Lung (tissue), 12 donors: Measurements from ENCODE around the gene FBXO38. TPM values are rescaled to one million over a fixed set of nuclear protein-coding genes. Genes with fewer than 3 reads are reported as not detected.

Experiments
- ATAC-seq: fragments of 200-7000 bp; cut with Tn5 transposase; one replicate; pipeline ENCODE4 v1.9.1; 2020; ENCODE audit warnings: moderate number of reproducible peaks; ENCODE audit not compliant: insufficient read depth, low FRiP score
- DNase-seq, 3 donors: peaks; one replicate each; pipeline ENCODE4 v3.0.0-alpha.2; 2013 to 2017
- H3K27ac ChIP-seq, 2 donors: one replicate each; pipeline ENCODE4 v1.5.1; 2013; ENCODE audit warnings: mild to moderate bottlenecking in 2 of 2, moderate library complexity in 2 of 2, control low read depth in 1 of 2, inconsistent platforms in 1 of 2, low read depth in 1 of 2, low read length in 1 of 2
- H3K27me3 ChIP-seq, 3 donors: one replicate each; pipeline ENCODE4 v1.5.1; 2013; ENCODE audit warnings: low read length in 2 of 3; ENCODE audit not compliant: control insufficient read depth in 3 of 3, insufficient read depth in 3 of 3
- H3K36me3 ChIP-seq, 4 donors: one replicate each; pipeline ENCODE4 v1.5.1; 2013; ENCODE audit warnings: low read length in 4 of 4, mild to moderate bottlenecking in 1 of 4, moderate library complexity in 1 of 4; ENCODE audit not compliant: control insufficient read depth in 4 of 4, insufficient read depth in 4 of 4
- H3K4me1 ChIP-seq, 5 donors: one replicate each; pipeline ENCODE4 v1.5.1; 2013; ENCODE audit warnings: low read length in 5 of 5, mild to moderate bottlenecking in 2 of 5, moderate library complexity in 1 of 5; ENCODE audit not compliant: control insufficient read depth in 5 of 5, insufficient read depth in 5 of 5
- H3K4me3 ChIP-seq: one replicate; pipeline ENCODE4 v1.5.1; 2013; ENCODE audit warnings: mild to moderate bottlenecking, control low read depth, moderate library complexity
- H3K9ac ChIP-seq, 2 donors: one replicate each; pipeline ENCODE4 v1.5.1; 2013; ENCODE audit warnings: low read length in 2 of 2, control low read depth in 1 of 2; ENCODE audit not compliant: insufficient read depth in 1 of 2
- H3K9me3 ChIP-seq, 4 donors: one replicate each; pipeline ENCODE4 v1.5.1; 2013; ENCODE audit warnings: low read length in 3 of 4, mild to moderate bottlenecking in 1 of 4, moderate library complexity in 1 of 4; ENCODE audit not compliant: control insufficient read depth in 4 of 4, insufficient read depth in 3 of 4
- CTCF ChIP-seq: IDR thresholded peaks from 2 replicates; pipeline ENCODE4 v1.5.1; 2012; ENCODE audit warnings: mild to moderate bottlenecking; ENCODE audit errors: control extremely low read depth, extremely low read depth
- WGBS, 2 donors: extraction: QIAGEN DNeasy Blood & Tissue Kit; methylation state at CpG; one replicate each; pipeline ENCODE4 v1.1.7; 2013; 5-methylcytosine and 5-hydroxymethylcytosine counted together
- polyA plus RNA-seq, 2 donors: library from polyadenylated mRNA; stranded (reverse); fragments of 200-250 nt; gene quantifications; one replicate each; pipeline ENCODE4 v1.2.1, GENCODE V29; 2013
- total RNA-seq, 2 donors: library from RNA; depleted of rRNA in 1 of 2; stranded (reverse); fragments of >200 nt in 1 of 2; gene quantifications; one replicate each; pipeline ENCODE4 v1.2.1, GENCODE V29; 2014 to 2021
- donor health status: control.
- donor health status: control.
- donor health status: Bipolar disorder and iron deficiency.
- donor health status: healthy.
- donor health status: DM: yes; HTN: yes; CAD: no.

The FBXO38 gene
- total and polyA plus RNA-seq, 4 donors, result 18.5 to 77.2 (median 41.7) TPM

- DNase-seq (no peak), ATAC-seq (no peak)
- H3K4me1 ChIP-seq, result no peaks in the 10 kb centered on the region
- H3K27me3 ChIP-seq, result no peaks in the 10 kb centered on the region
- H3K9ac ChIP-seq, result no peak overlapping the region
- no peak overlapping the region for H3K27ac ChIP-seq
- WGBS, 2 donors, result 92 to 93% methylated on average over 2 of the region's 2 CpGs
- peaks cover 0 to 2% (median 0%) of the 10 kb centered on the region in 4 donors for H3K9me3 ChIP-seq
- no peak for TF ChIP-seq CTCF
- peaks cover 0 to 1% (median 0%) of the 10 kb centered on the region in 4 donors for H3K36me3 ChIP-seq
- H3K4me3 ChIP-seq, result no peak overlapping the region
Observed at GRCh38 chr5:148342371-148343045, 41.2 kb upstream of the FBXO38 start.

GRCh38 chr5:148343046-148343407, 40.7 kb upstream of the FBXO38 start:
- no peaks in the 10 kb centered on the region for H3K27me3 ChIP-seq
- no peaks in the 10 kb centered on the region for H3K4me1 ChIP-seq
- ATAC-seq (no peak), DNase-seq (no peak)
- H3K9me3 ChIP-seq, result peaks cover 0 to 2% (median 0%) of the 10 kb centered on the region in 4 donors
- H3K27ac ChIP-seq, result no peak overlapping the region
- no peak overlapping the region for H3K4me3 ChIP-seq
- H3K36me3 ChIP-seq, result peaks cover 0 to 1% (median 0%) of the 10 kb centered on the region in 4 donors
- 79 to 93% methylated on average over 2 of the region's 2 CpGs for WGBS, 2 donors
- H3K9ac ChIP-seq, result no peak overlapping the region
- TF ChIP-seq CTCF, result no peak

GRCh38 chr5:148343603-148344487, 39.9 kb upstream of the FBXO38 start:
- Histone ChIP-seq H3K9me3 (peaks cover 0 to 2% (median 0%) of the 10 kb centered on the region in 4 donors), H3K4me3 (no peak overlapping the region), H3K27ac (no peak overlapping the region), H3K9ac (no peak overlapping the region), H3K27me3 (no peaks in the 10 kb centered on the region), H3K36me3 (peaks cover 0 to 1% (median 0%) of the 10 kb centered on the region in 4 donors), H3K4me1 (no peaks in the 10 kb centered on the region)
- ATAC-seq, result no peak
- no peak for TF ChIP-seq CTCF
- DNase-seq, result no peak
- 73 to 89% methylated on average over 7 of the region's 7 CpGs for WGBS, 2 donors
